MCF 10A (cell line): Measurements from ENCODE around the gene FOXRED2. TPM values are rescaled to one million over a fixed set of nuclear protein-coding genes. Genes with fewer than 3 reads are reported as not detected.
A peak's percentile ranks its signal among the peaks of the same experiment; 100 is the strongest.

Experiments used
- Bru-seq: library from RNA; stranded (reverse); fragments of 400-500 nt; gene quantifications from one replicate; lab custom pipeline; 2021; lab: Mats Ljungman, UMichigan
- BruChase-seq, 2 experiments: library from RNA; stranded (reverse); fragments of 400-500 nt; gene quantifications; one replicate each; lab custom pipeline; 2021; lab: Mats Ljungman, UMichigan
- BruUV-seq: library from RNA; stranded (reverse); fragments of 400-500 nt; replicated peaks from 2 replicates; lab custom pipeline; 2021; lab: Mats Ljungman, UMichigan
- CTCF ChIA-PET: fragments of 300-600 bp; sonication (Branson Sonifier 250); formaldehyde crosslinking; extraction: SDS; loops from one replicate; lab custom pipeline; 2021; ENCODE audit warnings: antibody characterized with exemption, inconsistent platforms; lab: Yijun Ruan, JAX
- POLR2A ChIA-PET: fragments of 300-600, 350-650 bp; sonication (Branson Sonifier 250); formaldehyde crosslinking; extraction: SDS; loops from one replicate; lab custom pipeline; 2020; ENCODE audit warnings: antibody characterized with exemption, inconsistent platforms; lab: Yijun Ruan, JAX
- DNase-seq: peaks from one replicate; pipeline ENCODE4 v3.0.0-alpha.2; 2018; ENCODE audit not compliant: unreplicated experiment
- H3K27ac Mint-ChIP-seq: one replicate; pipeline ENCODE4 v1.8.0; 2022; ENCODE audit warnings: mild to moderate bottlenecking, low read depth, mixed read lengths; ENCODE audit not compliant: unreplicated experiment
- H3K27me3 Mint-ChIP-seq: one replicate; pipeline ENCODE4 v1.8.0; 2022; ENCODE audit warnings: mixed read lengths; ENCODE audit not compliant: insufficient read depth, unreplicated experiment
- H3K36me3 Mint-ChIP-seq: one replicate; pipeline ENCODE4 v1.8.0; 2022; ENCODE audit warnings: mild to moderate bottlenecking, moderate library complexity, mixed read lengths; ENCODE audit not compliant: insufficient read depth, unreplicated experiment
- H3K4me1 Mint-ChIP-seq: one replicate; pipeline ENCODE4 v1.8.0; 2022; ENCODE audit warnings: mixed read lengths; ENCODE audit not compliant: insufficient read depth, unreplicated experiment
- H3K4me3 Mint-ChIP-seq: one replicate; pipeline ENCODE4 v1.8.0; 2022; ENCODE audit warnings: mild to moderate bottlenecking, moderate library complexity, mixed read lengths; ENCODE audit not compliant: unreplicated experiment
- H3K9me3 Mint-ChIP-seq: one replicate; pipeline ENCODE4 v1.8.0; 2022; ENCODE audit warnings: mixed read lengths; ENCODE audit not compliant: unreplicated experiment
- CTCF ChIP-seq: fragments of 200-600 bp; IDR thresholded peaks from one replicate; pipeline ENCODE4 v1.8.0; 2022; ENCODE audit warnings: antibody characterized with exemption, mild to moderate bottlenecking; ENCODE audit not compliant: unreplicated experiment
- intact Hi-C: fragments of 100-400 bp; cut with micrococcal nuclease; formaldehyde crosslinking; loops from 2 replicates; pipeline ENCODE4 v1.14.1; 2022
- long read RNA-seq: library from polyadenylated mRNA; stranded (forward); transcript quantifications from one replicate; pipeline ENCODE4 v2.0.0, GENCODE V29; 2022
- total RNA-seq: library from RNA; stranded (reverse); gene quantifications from 2 replicates; pipeline ENCODE4 v1.2.3, GENCODE V29; 2022

Gene FOXRED2
- total RNA-seq (10.9 and 11.4 TPM in 2 replicates), Bru-seq, nascent RNA (percentile 37 among the genes with signal in this experiment), BruChase-seq, experiment 1, labeled RNA remaining after a 6-hour chase (percentile 55 among the genes with signal in this experiment), BruChase-seq, experiment 2, labeled RNA remaining after a 2-hour chase (percentile 40 among the genes with signal in this experiment)
- long read RNA-seq, full-length matches to known transcripts: 1 of 10 reads
- long read RNA-seq, partial matches to known transcripts: 2 of 10 reads
- long read RNA-seq, other reads (novel, unspliced or antisense): 7 of 10 reads

- H3K4me3 Mint-ChIP-seq: peak within 1 kb of the TSS; percentile 77
- TF ChIP-seq CTCF: no peak
- DNase-seq: peak; percentile 81
- TSS peak; percentile 95 for BruUV-seq
- H3K36me3 Mint-ChIP-seq: peaks cover 49% of the 10 kb centered on the region
- no peaks in the 10 kb centered on the region for H3K9me3 Mint-ChIP-seq
- POLR2A ChIA-PET: interaction anchor here (0.6 to 5.8 kb wide), 18 partner anchors 11 to 692 kb away, joined by 3 to 44 read pairs (median 3); partner anchors contain the start of genes EIF3D, MYH9 and TXN2
- H3K27me3 Mint-ChIP-seq: no peaks in the 10 kb centered on the region
- CTCF ChIA-PET: interaction anchor here (0.5 to 2.0 kb wide), 3 partner anchors 206 to 691 kb away, joined by 3 to 7 read pairs (median 3); no protein-coding TSS in a partner anchor
- H3K4me1 Mint-ChIP-seq: peaks cover 13% of the 10 kb centered on the region
- intact Hi-C loops: no loop called here
- peak within 1 kb of the TSS; percentile 49 for H3K27ac Mint-ChIP-seq
These were observed at the start of gene FOXRED2 for GRCh38 chr22:36506637-36507517. Gene FOXRED2, minus strand, starts transcription at chr22:36507040. Its CDS starts 618 bp downstream, at chr22:36506422.

- CTCF ChIA-PET: interaction anchor here (0.9 to 3.0 kb wide), 5 partner anchors 32 to 490 kb away, joined by 3 to 16 read pairs (median 4); partner anchors contain the start of gene IFT27
- peaks cover 38% of the 10 kb centered on the region for H3K27me3 Mint-ChIP-seq
- H3K36me3 Mint-ChIP-seq: no peaks in the 10 kb centered on the region
- H3K9me3 Mint-ChIP-seq: no peaks in the 10 kb centered on the region
- no peak overlapping the region for H3K4me3 Mint-ChIP-seq
- H3K4me1 Mint-ChIP-seq: no peaks in the 10 kb centered on the region
- no peak for TF ChIP-seq CTCF
- POLR2A ChIA-PET: no interaction called here
- DNase-seq: no peak
- intact Hi-C loops: no loop called here
- BruUV-seq: no TSS peak
- H3K27ac Mint-ChIP-seq: no peak overlapping the region
These were observed 47.3 kb upstream of the FOXRED2 start for GRCh38 chr22:36554098-36554497.

GRCh38 chr22:36552289-36552688, 45.4 kb upstream of the FOXRED2 start:
- no peak for DNase-seq
- ChIA-PET POLR2A (interaction anchor here (1.0 to 1.7 kb wide), 4 partner anchors 8 to 221 kb away, joined by 3 to 8 read pairs (median 3); no protein-coding TSS in a partner anchor), CTCF (interaction anchor here (1.4 to 3.0 kb wide), 5 partner anchors 9 to 306 kb away, joined by 3 to 16 read pairs (median 10); partner anchors contain the start of gene IFT27)
- Mint-ChIP-seq H3K27ac (no peak overlapping the region), H3K4me1 (peaks cover 3% of the 10 kb centered on the region), H3K9me3 (no peaks in the 10 kb centered on the region), H3K36me3 (no peaks in the 10 kb centered on the region), H3K4me3 (no peak overlapping the region), H3K27me3 (peaks cover 38% of the 10 kb centered on the region)
- TF ChIP-seq CTCF: no peak
- intact Hi-C loops: no loop called here
- no TSS peak for BruUV-seq
